ENCODE measurements around the gene METTL1. TPM values are rescaled to one million over a fixed set of nuclear protein-coding genes. Genes with fewer than 3 reads are reported as not detected.
"Not testable (repeated sequence)": the region's sequence is repeated elsewhere in the genome, so short reads cannot be mapped to it uniquely, and the experiment has no call there.

Gene METTL1
- total and polyA plus RNA-seq, 9 donors: 15.3 to 33.6 (median 23.4) TPM

GRCh38 chr12:57781801-57782200, 9.9 kb upstream of the METTL1 start:
- no peak overlapping the region for H3K27ac ChIP-seq (ENCODE audit: low read length)
- H3K27me3 ChIP-seq (ENCODE audit: control insufficient read depth, insufficient read depth, low read length): no peaks in the 10 kb centered on the region
- DNase-seq: no peak
- no peak overlapping the region for H3K4me3 ChIP-seq (ENCODE audit: low read length)
- peaks cover 8% of the 10 kb centered on the region for H3K4me1 ChIP-seq (ENCODE audit: control insufficient read depth, insufficient read depth, low read length)
- 56% methylated on average over 2 of the region's 2 CpGs for WGBS (ENCODE audit: insufficient coverage)
- H3K36me3 ChIP-seq (ENCODE audit: control insufficient read depth, insufficient read depth, low read length): peaks cover 25% of the 10 kb centered on the region
- H3K9me3 ChIP-seq (replicated peaks; ENCODE audit: control insufficient read depth, low read depth, low read length): no peaks in the 10 kb centered on the region

- H3K9me3 ChIP-seq (replicated peaks; ENCODE audit: control insufficient read depth, low read depth, low read length): no peaks in the 10 kb centered on the region
- peaks cover 21% of the 10 kb centered on the region for H3K36me3 ChIP-seq (ENCODE audit: control insufficient read depth, insufficient read depth, low read length)
- H3K4me1 ChIP-seq (ENCODE audit: control insufficient read depth, insufficient read depth, low read length): peaks cover 8% of the 10 kb centered on the region
- H3K27me3 ChIP-seq (ENCODE audit: control insufficient read depth, insufficient read depth, low read length): no peaks in the 10 kb centered on the region
- no peak for DNase-seq
- WGBS (ENCODE audit: insufficient coverage): 100% methylated on average over 2 of the region's 3 CpGs
- H3K27ac ChIP-seq (ENCODE audit: low read length): no peak overlapping the region
- no peak overlapping the region for H3K4me3 ChIP-seq (ENCODE audit: low read length)
These were observed 9.3 kb upstream of the METTL1 start for GRCh38 chr12:57781244-57781643.

DNA sequence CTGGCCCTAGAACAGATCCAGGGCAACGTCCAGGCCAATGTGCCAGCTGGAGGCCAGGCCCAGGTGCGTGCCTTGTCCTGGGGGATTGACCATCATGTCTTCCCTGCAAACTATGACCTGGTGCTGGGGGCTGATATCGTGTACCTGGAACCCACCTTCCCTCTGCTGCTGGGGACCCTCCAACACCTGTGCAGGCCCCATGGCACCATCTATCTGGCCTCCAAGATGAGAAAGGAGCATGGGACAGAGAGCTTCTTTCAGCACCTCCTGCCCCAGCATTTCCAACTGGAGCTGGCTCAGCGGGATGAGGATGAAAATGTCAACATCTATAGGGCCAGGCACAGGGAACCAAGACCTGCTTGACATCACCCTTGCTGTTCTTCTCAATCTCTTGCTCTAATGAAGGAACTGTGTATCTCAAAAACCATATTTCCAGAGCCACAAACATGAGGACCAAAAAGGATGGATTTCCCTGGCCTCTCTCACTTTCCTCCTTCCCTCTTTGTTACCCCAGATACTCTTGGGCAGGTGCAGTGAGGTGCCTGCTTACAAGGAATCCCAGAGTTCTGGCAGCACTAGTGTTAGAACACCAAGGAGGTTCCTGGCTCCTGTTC, 8.5 kb upstream of the METTL1 start:
- WGBS (ENCODE audit: insufficient coverage): 94% methylated on average over 3 of the region's 4 CpGs
- Histone ChIP-seq H3K9me3 (replicated peaks; ENCODE audit: control insufficient read depth, low read depth, low read length) (no peaks in the 10 kb centered on the region), H3K4me1 (ENCODE audit: control insufficient read depth, insufficient read depth, low read length) (peaks cover 8% of the 10 kb centered on the region), H3K4me3 (ENCODE audit: low read length) (no peak overlapping the region), H3K27me3 (ENCODE audit: control insufficient read depth, insufficient read depth, low read length) (no peaks in the 10 kb centered on the region), H3K27ac (ENCODE audit: low read length) (no peak overlapping the region), H3K36me3 (ENCODE audit: control insufficient read depth, insufficient read depth, low read length) (peaks cover 21% of the 10 kb centered on the region)
- no peak for DNase-seq

- no peak overlapping the region for H3K27ac ChIP-seq (ENCODE audit: low read length)
- no CpG with 5 or more reads among the region's 1 CpG for WGBS (ENCODE audit: insufficient coverage)
These were observed 7.8 kb upstream of the METTL1 start for GRCh38 chr12:57779736-57780135.

GRCh38 chr12:57777911-57778310, 6.0 kb upstream of the METTL1 start:
- DNase-seq: no peak
- Histone ChIP-seq H3K4me1 (ENCODE audit: control insufficient read depth, insufficient read depth, low read length) (peaks cover 7% of the 10 kb centered on the region), H3K36me3 (ENCODE audit: control insufficient read depth, insufficient read depth, low read length) (peaks cover 19% of the 10 kb centered on the region), H3K27me3 (ENCODE audit: control insufficient read depth, insufficient read depth, low read length) (no peaks in the 10 kb centered on the region), H3K4me3 (ENCODE audit: low read length) (no peak overlapping the region), H3K9me3 (replicated peaks; ENCODE audit: control insufficient read depth, low read depth, low read length) (no peaks in the 10 kb centered on the region), H3K27ac (ENCODE audit: low read length) (no peak overlapping the region)
- no CpG with 5 or more reads among the region's 7 CpGs for WGBS (ENCODE audit: insufficient coverage)

More at GRCh38 chr12:57779736-57780135, 7.8 kb upstream of the METTL1 start:
- Histone ChIP-seq H3K4me3 (ENCODE audit: low read length) (no peak overlapping the region), H3K9me3 (replicated peaks; ENCODE audit: control insufficient read depth, low read depth, low read length) (no peaks in the 10 kb centered on the region), H3K4me1 (ENCODE audit: control insufficient read depth, insufficient read depth, low read length) (peaks cover 8% of the 10 kb centered on the region), H3K36me3 (ENCODE audit: control insufficient read depth, insufficient read depth, low read length) (peaks cover 19% of the 10 kb centered on the region), H3K27me3 (ENCODE audit: control insufficient read depth, insufficient read depth, low read length) (no peaks in the 10 kb centered on the region)
- no peak for DNase-seq

GRCh38 chr12:57777367-57777766, 5.5 kb upstream of the METTL1 start:
- no peak overlapping the region for H3K27ac ChIP-seq (ENCODE audit: low read length)
- no peak for DNase-seq
- 92% methylated on average over 3 of the region's 7 CpGs for WGBS (ENCODE audit: insufficient coverage)

DNA sequence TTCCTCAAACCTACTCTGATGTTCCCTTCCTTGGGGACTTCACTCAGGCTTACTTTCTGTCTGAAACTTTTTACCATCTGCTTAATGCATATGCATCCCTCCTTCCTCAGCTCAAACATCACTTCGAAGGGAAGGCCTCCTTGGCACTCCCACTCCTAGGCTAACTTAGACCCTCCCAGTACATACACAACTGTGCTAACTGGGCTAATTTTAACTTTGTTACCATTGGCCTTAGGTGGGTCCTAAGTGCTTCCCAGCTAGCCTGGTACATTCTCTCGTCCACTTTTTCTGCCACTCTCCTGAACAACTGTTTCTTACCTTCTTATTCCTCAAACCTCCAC, 4.3 kb upstream of the METTL1 start:
- H3K9me3 ChIP-seq (replicated peaks; ENCODE audit: control insufficient read depth, low read depth, low read length): no peaks in the 10 kb centered on the region
- H3K4me3 ChIP-seq (ENCODE audit: low read length): no peak overlapping the region
- peaks cover 19% of the 10 kb centered on the region for H3K36me3 ChIP-seq (ENCODE audit: control insufficient read depth, insufficient read depth, low read length)
- H3K27me3 ChIP-seq (ENCODE audit: control insufficient read depth, insufficient read depth, low read length): no peaks in the 10 kb centered on the region
- no peak for DNase-seq
- no CpG with 5 or more reads among the region's 2 CpGs for WGBS (ENCODE audit: insufficient coverage)
- no peak overlapping the region for H3K27ac ChIP-seq (ENCODE audit: low read length)
- peaks cover 12% of the 10 kb centered on the region for H3K4me1 ChIP-seq (ENCODE audit: control insufficient read depth, insufficient read depth, low read length)

More at GRCh38 chr12:57777367-57777766, 5.5 kb upstream of the METTL1 start:
- peaks cover 9% of the 10 kb centered on the region for H3K4me1 ChIP-seq (ENCODE audit: control insufficient read depth, insufficient read depth, low read length)
- H3K36me3 ChIP-seq (ENCODE audit: control insufficient read depth, insufficient read depth, low read length): peaks cover 19% of the 10 kb centered on the region
- no peaks in the 10 kb centered on the region for H3K9me3 ChIP-seq (replicated peaks; ENCODE audit: control insufficient read depth, low read depth, low read length)
- H3K4me3 ChIP-seq (ENCODE audit: low read length): no peak overlapping the region
- H3K27me3 ChIP-seq (ENCODE audit: control insufficient read depth, insufficient read depth, low read length): no peaks in the 10 kb centered on the region

- Histone ChIP-seq H3K4me1 (ENCODE audit: control insufficient read depth, insufficient read depth, low read length) (peaks cover 17% of the 10 kb centered on the region), H3K27me3 (ENCODE audit: control insufficient read depth, insufficient read depth, low read length) (no peaks in the 10 kb centered on the region), H3K4me3 (ENCODE audit: low read length) (no peak overlapping the region), H3K36me3 (ENCODE audit: control insufficient read depth, insufficient read depth, low read length) (peaks cover 20% of the 10 kb centered on the region), H3K27ac (ENCODE audit: low read length) (no peak overlapping the region), H3K9me3 (replicated peaks; ENCODE audit: control insufficient read depth, low read depth, low read length) (no peaks in the 10 kb centered on the region)
- no peak for DNase-seq
- WGBS (ENCODE audit: insufficient coverage): 77% methylated on average over 3 of the region's 4 CpGs
These were observed 3.8 kb upstream of the METTL1 start for GRCh38 chr12:57775563-57776246.

DNA sequence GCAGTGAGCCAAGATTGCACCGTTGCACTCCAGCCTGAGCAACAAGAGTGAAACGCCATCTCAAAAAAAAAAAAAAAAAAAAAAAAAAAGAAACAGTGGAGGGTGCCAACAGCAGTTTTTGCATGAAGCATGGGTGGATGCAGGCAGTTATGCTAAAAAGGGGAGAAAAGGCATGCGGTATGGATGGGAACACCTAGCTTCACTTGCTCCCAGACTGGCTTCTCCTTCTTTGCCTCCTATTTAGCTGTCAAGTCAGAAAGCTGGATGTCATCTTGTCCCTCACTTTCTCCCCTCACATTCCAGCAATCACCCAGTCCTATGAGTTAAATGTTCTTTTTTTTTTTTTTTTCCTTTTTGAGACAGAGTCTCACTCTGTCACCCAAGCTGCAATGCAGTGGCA, 3.1 kb upstream of the METTL1 start:
- Histone ChIP-seq H3K36me3 (ENCODE audit: control insufficient read depth, insufficient read depth, low read length) (peaks cover 20% of the 10 kb centered on the region), H3K27me3 (ENCODE audit: control insufficient read depth, insufficient read depth, low read length) (no peaks in the 10 kb centered on the region), H3K9me3 (replicated peaks; ENCODE audit: control insufficient read depth, low read depth, low read length) (no peaks in the 10 kb centered on the region), H3K4me3 (ENCODE audit: low read length) (no peak overlapping the region), H3K4me1 (ENCODE audit: control insufficient read depth, insufficient read depth, low read length) (peaks cover 17% of the 10 kb centered on the region), H3K27ac (ENCODE audit: low read length) (no peak overlapping the region)
- DNase-seq: no peak
- WGBS (ENCODE audit: insufficient coverage): no CpG with 5 or more reads among the region's 3 CpGs

DNA sequence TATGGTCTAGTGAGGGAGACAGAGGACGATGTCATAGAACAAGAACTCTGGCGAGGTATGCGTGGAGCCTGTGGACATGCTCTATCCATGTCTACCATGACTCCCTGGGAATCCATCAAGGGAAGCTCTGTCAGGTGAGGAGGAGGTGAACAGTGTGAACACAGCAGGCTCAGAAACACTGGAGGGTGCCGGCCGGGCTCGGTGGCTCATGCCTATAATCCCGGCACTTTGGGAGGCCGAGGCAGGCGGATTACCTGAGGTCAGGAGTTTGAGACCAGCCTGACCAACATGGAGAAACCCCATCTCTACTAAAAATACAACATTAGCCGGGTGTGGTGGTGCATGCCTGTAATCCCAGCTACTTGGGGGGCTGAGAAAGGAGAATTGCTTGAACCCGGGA, 2.7 kb upstream of the METTL1 start:
- DNase-seq; H3K9me3 ChIP-seq (replicated peaks; ENCODE audit: control insufficient read depth, low read depth, low read length); H3K4me3 ChIP-seq (ENCODE audit: low read length); H3K27me3 ChIP-seq (ENCODE audit: control insufficient read depth, insufficient read depth, low read length); H3K27ac ChIP-seq (ENCODE audit: low read length): not testable (repeated sequence)
- Histone ChIP-seq H3K4me1 (ENCODE audit: control insufficient read depth, insufficient read depth, low read length) (peaks cover 17% of the 10 kb centered on the region), H3K36me3 (ENCODE audit: control insufficient read depth, insufficient read depth, low read length) (peaks cover 22% of the 10 kb centered on the region)
- 80% methylated on average over 2 of the region's 11 CpGs for WGBS (ENCODE audit: insufficient coverage)

All from muscle of leg (tissue), 11 donors.